ENCODE results near the gene ARHGAP42. TPM values are rescaled to one million over a fixed set of nuclear protein-coding genes. Genes with fewer than 3 reads are reported as not detected.

Gene ARHGAP42
- total RNA-seq, 1 experiment from 2014 or later, result 39.1 TPM

GRCh38 chr11:100956351-100956750, 269.3 kb downstream of the ARHGAP42 start:
- Histone ChIP-seq H4K20me1 (ENCODE audit: control insufficient read depth, insufficient read depth, insufficient read length) (no peaks in the 10 kb centered on the region), H2BK12ac (ENCODE audit: insufficient read length, low read depth, low read length) (no peak overlapping the region), H3K27me3 (ENCODE audit: insufficient read depth, low read length) (no peaks in the 10 kb centered on the region), H3K4ac (ENCODE audit: low read depth, low read length) (no peak overlapping the region), H3K79me1 (ENCODE audit: insufficient read depth, low read depth, low read length, poor library complexity, severe bottlenecking) (no peaks in the 10 kb centered on the region), H2BK20ac (ENCODE audit: low read depth, low read length, poor library complexity, severe bottlenecking) (no peak overlapping the region), H4K91ac (ENCODE audit: insufficient read length, low read depth, low read length) (no peak overlapping the region), H2BK120ac (ENCODE audit: low read depth, low read length, poor library complexity, severe bottlenecking) (no peak overlapping the region), H3K56ac (ENCODE audit: insufficient read length, low read depth, low read length) (no peak overlapping the region), H3K14ac (ENCODE audit: insufficient read depth, low read length) (no peak overlapping the region), H3T11ph (ENCODE audit: low read length) (no peak overlapping the region), H3K9me3 (ENCODE audit: control insufficient read depth, low read depth, low read length) (no peaks in the 10 kb centered on the region), H3K27ac (ENCODE audit: insufficient read length, low read depth, low read length) (no peak overlapping the region), H2BK5ac (ENCODE audit: insufficient read length, low read length) (no peak overlapping the region), H3K4me2 (ENCODE audit: insufficient read depth, insufficient read length, low read length) (no peak overlapping the region), H4K5ac (ENCODE audit: insufficient read length, low read depth, low read length) (no peak overlapping the region), H3K9ac (ENCODE audit: extremely low read depth, insufficient read length, low read length) (no peak overlapping the region), H3K79me2 (ENCODE audit: insufficient read depth, low read length) (no peaks in the 10 kb centered on the region), H3K4me1 (ENCODE audit: insufficient read depth, low read length) (peaks cover 5% of the 10 kb centered on the region; the same call in 1 of the 2 replicates), H2BK15ac (ENCODE audit: low read depth, low read length) (no peak overlapping the region), H4K8ac (replicated peaks; ENCODE audit: insufficient read length, low read depth, low read length) (no peak overlapping the region), H3K18ac (ENCODE audit: insufficient read length, low read depth, low read length) (no peak overlapping the region), H3K23me2 (ENCODE audit: insufficient read length, low read depth, low read length, poor library complexity, severe bottlenecking) (no peaks in the 10 kb centered on the region), H3K23ac (ENCODE audit: insufficient read length, low read depth, low read length) (no peak overlapping the region), H2AK5ac (ENCODE audit: insufficient read length, low read length) (no peak overlapping the region), H2AFZ (ENCODE audit: low read length) (no peak overlapping the region)
- peaks cover 28 to 31% of the 10 kb centered on the region in 2 experiments for H3K4me1 Mint-ChIP-seq
- peak overlapping the region in 1 of 3 experiments; percentile 30; a peak in 1 of 7 replicates for H3K27ac Mint-ChIP-seq
- H3K9me3 Mint-ChIP-seq, result no peaks in the 10 kb centered on the region
- TF ChIP-seq CTCF (conservative IDR thresholded peaks at IDR 0.05), result no peak
- H3K27me3 Mint-ChIP-seq (ENCODE audit: low read depth), result no peaks in the 10 kb centered on the region
- DNase-seq, result no peak
- H3K36me3 Mint-ChIP-seq (ENCODE audit: insufficient read depth in 1 of 3, low read depth in 3 of 3), result peaks cover 0 to 11% (median 8%) of the 10 kb centered on the region in 3 experiments; a peak in 5 of 7 replicates
- H3K4me3 Mint-ChIP-seq, result no peak overlapping the region

Measured in H9 (cell line).